A673 (cell line): ENCODE results near the gene RBM19.

ENCODE experiments used
- CTCF ChIP-seq: fragments of 300-800, 200-600 bp; sonication (generic); conservative IDR thresholded peaks from 2 replicates; pipeline ENCODE4 v1.5.1; 2017; ENCODE audit warnings: low read depth, mild to moderate bottlenecking, antibody characterized with exemption, low read length, moderate library complexity, mixed read lengths
- EZH2 ChIP-seq: fragments of 200-600 bp; sonication (generic); IDR thresholded peaks from 2 replicates; pipeline ENCODE4 v1.6.1; 2017; ENCODE audit warnings: borderline replicate concordance, low read depth, mild to moderate bottlenecking, mixed read lengths, antibody characterized with exemption, low read length; ENCODE audit not compliant: poor library complexity, severe bottlenecking

GRCh38 chr12:113855998-113856397, 110.1 kb downstream of the RBM19 start:
- no peak for TF ChIP-seq CTCF
- no peak for TF ChIP-seq EZH2
